Fibroblast of villous mesenchyme (primary cell): ENCODE measurements around the gene ZNRF3. TPM values are rescaled to one million over a fixed set of nuclear protein-coding genes. Genes with fewer than 3 reads are reported as not detected.

Experiments used
- DNase-seq: peaks from one replicate; pipeline ENCODE4 v3.0.0-alpha.2; 2010; ENCODE audit warnings: low read depth
- H3K4me3 ChIP-seq: 2 replicates; pipeline ENCODE4 v1.5.1; 2011; ENCODE audit warnings: low read depth, mild to moderate bottlenecking, low read length
- CTCF ChIP-seq: IDR thresholded peaks from 2 replicates; pipeline ENCODE4 v1.5.1; 2012; ENCODE audit warnings: low read depth, mild to moderate bottlenecking, low read length; ENCODE audit not compliant: insufficient read depth
- total RNA-seq: library from RNA; depleted of rRNA; stranded (reverse); fragments of >200 nt; gene quantifications from 2 replicates; pipeline ENCODE4 v1.2.3, GENCODE V29; 2012

ZNRF3 gene
- total RNA-seq, 1 donor: 1.7 TPM

GRCh38 chr22:28915969-28916368, 32.6 kb downstream of the ZNRF3 start:
- no peak for TF ChIP-seq CTCF
- H3K4me3 ChIP-seq: no peak overlapping the region
- no peak for DNase-seq

DNA sequence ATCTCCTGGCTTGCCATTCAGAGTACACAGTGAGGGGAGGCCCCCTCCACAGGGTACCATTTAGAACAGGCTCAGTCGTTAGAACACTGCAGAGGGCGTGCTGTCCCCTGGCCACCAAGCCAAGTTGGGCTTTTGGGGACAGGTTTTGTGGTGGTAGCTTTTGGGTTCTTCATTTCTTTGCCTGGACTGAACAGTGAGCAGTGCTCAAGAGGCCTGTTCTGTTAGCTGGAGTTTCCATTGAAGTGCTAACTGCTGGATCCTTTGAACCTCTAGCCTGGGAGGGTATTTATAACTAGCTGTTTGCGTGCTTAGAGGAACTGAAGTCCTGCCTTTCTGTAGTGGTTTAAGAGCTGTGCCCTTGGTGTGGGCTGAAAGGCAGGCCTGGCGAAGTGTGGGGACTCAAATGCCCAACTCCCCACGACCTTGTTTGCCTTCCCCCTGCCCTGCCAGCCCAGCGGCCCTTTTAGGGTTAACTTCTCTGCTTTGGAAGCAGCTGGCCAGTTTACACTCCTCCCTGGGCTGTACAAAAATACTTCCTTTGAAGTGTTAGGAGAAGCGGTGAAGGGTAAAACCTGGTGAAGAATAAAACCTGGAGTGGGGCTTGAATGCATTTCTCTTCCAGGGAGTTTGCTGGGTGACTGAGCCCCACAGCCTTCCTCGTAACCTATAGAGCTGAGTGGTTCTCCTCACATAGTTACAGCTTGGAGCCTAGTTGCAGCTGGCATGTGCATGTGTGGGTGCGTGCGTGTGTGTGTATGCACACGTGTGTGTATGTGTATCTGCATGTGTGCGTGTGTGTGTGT, 34.6 kb downstream of the ZNRF3 start:
- TF ChIP-seq CTCF: no peak
- no peak overlapping the region for H3K4me3 ChIP-seq
- peak; percentile 63 for DNase-seq

DNA sequence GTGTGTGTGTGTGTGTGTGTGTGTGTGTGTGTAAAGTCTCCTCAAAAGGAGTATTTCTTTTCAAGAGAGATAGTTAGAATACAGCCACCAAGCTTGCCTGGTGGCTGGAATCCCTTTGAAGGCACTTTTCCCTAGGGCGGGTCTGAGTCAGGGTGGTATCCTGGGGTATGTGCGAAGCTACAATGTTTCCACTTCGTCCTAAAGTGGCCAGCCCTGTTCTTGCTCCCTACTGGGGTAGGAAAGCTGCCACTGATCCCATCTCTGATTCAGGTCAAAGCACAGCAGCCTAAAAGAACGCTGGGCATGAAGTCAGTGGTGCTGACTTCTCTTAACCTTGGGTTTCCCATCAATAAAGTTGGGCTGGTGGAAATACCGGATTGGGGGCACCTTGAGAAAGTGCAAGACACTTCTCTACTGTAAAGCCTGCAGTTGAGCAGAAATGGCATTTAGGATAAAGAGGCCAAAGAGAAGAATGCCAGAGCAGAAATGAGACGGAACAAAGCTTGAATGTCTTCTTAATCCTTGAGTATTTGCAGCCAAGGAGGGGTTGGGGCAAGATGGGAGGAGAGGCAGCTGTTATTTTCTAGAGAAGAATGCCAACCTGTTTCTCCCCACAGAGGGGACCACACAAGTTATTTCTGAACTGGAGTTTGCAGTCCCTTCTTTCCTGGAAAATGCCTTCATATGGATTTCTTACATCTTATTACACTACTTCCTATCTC, 35.3 kb downstream of the ZNRF3 start:
- no peak for TF ChIP-seq CTCF
- DNase-seq: no peak
- no peak overlapping the region for H3K4me3 ChIP-seq

- H3K4me3 ChIP-seq: no peak overlapping the region
- TF ChIP-seq CTCF: no peak
- no peak for DNase-seq
Observed at GRCh38 chr22:28920757-28921584, 37.6 kb downstream of the ZNRF3 start.

GRCh38 chr22:28921585-28921879, 38.2 kb downstream of the ZNRF3 start:
- TF ChIP-seq CTCF: no peak
- H3K4me3 ChIP-seq: no peak overlapping the region
- no peak for DNase-seq

DNA sequence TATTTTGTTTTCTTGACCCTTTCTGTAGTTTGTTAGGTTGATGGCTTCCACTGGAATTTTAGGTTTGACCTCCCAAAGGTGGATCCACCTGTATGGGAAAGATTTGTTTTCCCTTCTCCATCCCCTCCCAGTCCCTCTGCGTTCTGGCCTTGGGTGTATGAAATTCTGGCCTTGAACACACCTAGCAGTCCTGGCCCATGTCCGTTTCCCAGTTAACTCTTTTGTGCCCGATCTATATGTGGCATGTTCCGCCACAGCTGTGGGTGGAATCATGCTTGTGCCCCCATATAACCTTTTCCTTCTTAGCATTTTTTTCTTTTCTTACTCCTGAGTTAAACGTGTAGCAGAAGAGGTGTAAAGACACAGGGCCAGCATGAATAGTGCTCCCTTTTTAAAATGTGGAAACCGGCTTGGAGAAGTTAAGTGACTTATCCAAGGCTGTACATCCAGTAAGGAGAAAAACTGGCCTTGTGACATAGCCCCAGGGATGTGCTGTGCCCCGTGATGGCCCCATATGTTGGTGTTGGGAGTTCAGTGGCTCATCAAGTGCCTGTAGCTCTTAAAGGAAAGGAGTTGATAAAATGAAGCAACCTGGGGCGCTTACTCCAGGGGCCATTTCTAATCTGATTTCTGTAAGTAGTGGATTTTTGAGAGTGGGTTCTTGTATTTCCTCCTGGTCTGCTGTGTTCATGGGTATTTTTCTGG, 39.3 kb downstream of the ZNRF3 start:
- no peak overlapping the region for H3K4me3 ChIP-seq
- DNase-seq: no peak
- TF ChIP-seq CTCF: no peak
